GM12891 (cell line): Measurements from ENCODE around the gene ADAMTS17.

ENCODE experiments used
- POLR2A ChIP-seq: IDR thresholded peaks from 2 replicates; pipeline ENCODE4 v1.6.1; 2011; ENCODE audit warnings: low read depth, low read length, control low read depth
- POLR2AphosphoS5 ChIP-seq: IDR thresholded peaks from 2 replicates; pipeline ENCODE4 v1.6.1; 2011; ENCODE audit warnings: low read depth, low read length, control low read depth
- SPI1 ChIP-seq: IDR thresholded peaks from 2 replicates; pipeline ENCODE4 v1.6.1; 2011; ENCODE audit warnings: low read depth, low read length, control low read depth

DNA sequence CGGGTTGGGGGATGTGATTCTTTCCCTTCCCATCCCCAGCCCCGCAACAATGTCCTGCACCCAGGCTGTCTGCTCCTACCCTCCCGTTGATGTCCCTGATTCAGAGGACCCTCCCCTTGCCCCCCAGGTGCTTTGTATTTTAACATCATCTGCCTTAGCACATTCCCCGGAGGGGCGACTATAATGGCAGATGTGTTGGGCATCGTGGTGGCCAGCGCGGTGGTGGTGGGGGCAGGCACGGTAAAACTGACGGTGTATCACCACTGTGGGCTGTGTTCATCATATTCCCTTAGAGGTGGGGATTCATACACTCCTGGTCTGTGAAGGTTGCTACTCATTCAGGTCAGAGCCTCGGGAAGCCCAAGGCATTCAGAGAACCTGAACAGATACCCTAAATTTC is 173.0 kb downstream of the ADAMTS17 start:
- no peak for TF ChIP-seq POLR2AphosphoS5
- no peak for TF ChIP-seq POLR2A
- no peak for TF ChIP-seq SPI1
